HL-60 (cell line): Measurements from ENCODE around the gene SSR2.

ENCODE experiments used
- DNase-seq, 2 experiments: peaks; one replicate each; pipeline ENCODE4 v3.0.0-alpha.2; 2010 to 2020; ENCODE audit warnings: low read depth in 1 of 2, low spot score in 1 of 2
- H3K27ac ChIP-seq: fragments of 250-450 bp; sonication (Bioruptor Pico); replicated peaks from 2 replicates; pipeline ENCODE4 v1.5.1; 2020; ENCODE audit warnings: mild to moderate bottlenecking, moderate library complexity
- H3K27me3 ChIP-seq: fragments of 250-450 bp; sonication (Bioruptor Pico); 2 replicates; pipeline ENCODE4 v1.5.1; 2021; ENCODE audit warnings: mild to moderate bottlenecking, moderate library complexity; ENCODE audit not compliant: insufficient read depth, poor library complexity, severe bottlenecking
- H3K4me3 ChIP-seq: replicated peaks from 2 replicates; pipeline ENCODE4 v1.5.1; 2011; ENCODE audit warnings: mild to moderate bottlenecking, control low read depth, low read length; ENCODE audit not compliant: insufficient read depth
- GABPA ChIP-seq: IDR thresholded peaks from 2 replicates; pipeline ENCODE4 v1.6.1; 2012; ENCODE audit warnings: low read depth
- POLR2AphosphoS5 ChIP-seq: IDR thresholded peaks from 2 replicates; pipeline ENCODE4 v1.6.1; 2012; ENCODE audit warnings: low read depth
- SPI1 ChIP-seq: IDR thresholded peaks from 2 replicates; pipeline ENCODE4 v1.6.1; 2012; ENCODE audit warnings: low read depth, mild to moderate bottlenecking, borderline replicate concordance
- TF ChIP-seq, protein P1 (sequence below): IDR thresholded peaks from 2 replicates; pipeline ENCODE4 v1.6.1; 2012; ENCODE audit warnings: low read depth; ENCODE audit not compliant: insufficient replicate concordance
- TF ChIP-seq, protein P2 (sequence below): IDR thresholded peaks from one replicate; pipeline ENCODE4 v1.5.1; 2011; ENCODE audit warnings: low read length, control low read depth, inconsistent platforms; ENCODE audit not compliant: insufficient read depth

The SSR2 gene

DNA sequence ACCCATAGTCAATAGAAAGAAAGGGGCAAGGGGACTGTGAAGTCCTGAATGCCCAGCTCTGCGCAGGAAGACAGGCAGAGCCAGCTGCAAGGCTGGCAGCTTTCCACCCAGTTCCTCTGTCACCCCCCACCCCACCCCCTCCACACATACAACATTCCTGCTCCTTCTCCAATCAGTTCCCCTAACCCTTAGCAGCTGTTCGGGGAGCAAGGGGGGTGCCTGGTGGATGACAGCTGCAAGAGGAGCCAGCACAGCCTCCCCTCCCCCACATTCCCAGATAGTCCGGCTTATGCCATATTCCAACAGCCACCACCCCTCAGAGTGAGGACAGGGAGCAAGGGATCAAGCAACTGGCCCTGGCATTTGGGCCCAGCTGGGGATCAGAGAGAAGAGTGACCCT lies 52.1 kb downstream of the SSR2 start:
- no peak for DNase-seq
- Histone ChIP-seq H3K27me3 (no peaks in the 10 kb centered on the region), H3K27ac (peak overlapping the region; percentile 76), H3K4me3 (no peak overlapping the region)
- TF ChIP-seq GABPA (no peak), SPI1 (peak; percentile 14; the same call in 1 of the 2 replicates)

DNA sequence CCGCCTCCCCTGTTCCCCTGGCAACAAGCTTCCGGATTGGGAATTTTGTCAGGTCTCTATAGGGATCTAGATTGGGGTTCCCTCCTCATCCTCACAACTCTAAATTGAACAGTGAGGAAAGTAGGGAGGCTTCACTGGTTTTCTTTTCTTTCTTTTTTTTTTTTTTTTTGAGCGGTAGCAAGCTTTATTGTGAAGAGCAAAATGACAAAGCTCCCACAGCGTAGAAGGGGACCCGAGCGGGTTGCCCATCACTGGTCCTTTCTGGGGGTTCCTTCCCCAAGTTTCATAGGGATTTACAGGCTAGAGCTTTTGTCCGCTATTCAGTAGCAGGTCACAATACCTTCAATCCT lies 52.7 kb downstream of the SSR2 start:
- Histone ChIP-seq H3K4me3 (no peak overlapping the region), H3K27ac (peak overlapping the region; percentile 76), H3K27me3 (no peaks in the 10 kb centered on the region)
- TF ChIP-seq SPI1 (no peak), GABPA (no peak), POLR2AphosphoS5 (no peak)
- TF ChIP-seq, protein P1, sequence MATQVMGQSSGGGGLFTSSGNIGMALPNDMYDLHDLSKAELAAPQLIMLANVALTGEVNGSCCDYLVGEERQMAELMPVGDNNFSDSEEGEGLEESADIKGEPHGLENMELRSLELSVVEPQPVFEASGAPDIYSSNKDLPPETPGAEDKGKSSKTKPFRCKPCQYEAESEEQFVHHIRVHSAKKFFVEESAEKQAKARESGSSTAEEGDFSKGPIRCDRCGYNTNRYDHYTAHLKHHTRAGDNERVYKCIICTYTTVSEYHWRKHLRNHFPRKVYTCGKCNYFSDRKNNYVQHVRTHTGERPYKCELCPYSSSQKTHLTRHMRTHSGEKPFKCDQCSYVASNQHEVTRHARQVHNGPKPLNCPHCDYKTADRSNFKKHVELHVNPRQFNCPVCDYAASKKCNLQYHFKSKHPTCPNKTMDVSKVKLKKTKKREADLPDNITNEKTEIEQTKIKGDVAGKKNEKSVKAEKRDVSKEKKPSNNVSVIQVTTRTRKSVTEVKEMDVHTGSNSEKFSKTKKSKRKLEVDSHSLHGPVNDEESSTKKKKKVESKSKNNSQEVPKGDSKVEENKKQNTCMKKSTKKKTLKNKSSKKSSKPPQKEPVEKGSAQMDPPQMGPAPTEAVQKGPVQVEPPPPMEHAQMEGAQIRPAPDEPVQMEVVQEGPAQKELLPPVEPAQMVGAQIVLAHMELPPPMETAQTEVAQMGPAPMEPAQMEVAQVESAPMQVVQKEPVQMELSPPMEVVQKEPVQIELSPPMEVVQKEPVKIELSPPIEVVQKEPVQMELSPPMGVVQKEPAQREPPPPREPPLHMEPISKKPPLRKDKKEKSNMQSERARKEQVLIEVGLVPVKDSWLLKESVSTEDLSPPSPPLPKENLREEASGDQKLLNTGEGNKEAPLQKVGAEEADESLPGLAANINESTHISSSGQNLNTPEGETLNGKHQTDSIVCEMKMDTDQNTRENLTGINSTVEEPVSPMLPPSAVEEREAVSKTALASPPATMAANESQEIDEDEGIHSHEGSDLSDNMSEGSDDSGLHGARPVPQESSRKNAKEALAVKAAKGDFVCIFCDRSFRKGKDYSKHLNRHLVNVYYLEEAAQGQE: no peak
- TF ChIP-seq, protein P2, sequence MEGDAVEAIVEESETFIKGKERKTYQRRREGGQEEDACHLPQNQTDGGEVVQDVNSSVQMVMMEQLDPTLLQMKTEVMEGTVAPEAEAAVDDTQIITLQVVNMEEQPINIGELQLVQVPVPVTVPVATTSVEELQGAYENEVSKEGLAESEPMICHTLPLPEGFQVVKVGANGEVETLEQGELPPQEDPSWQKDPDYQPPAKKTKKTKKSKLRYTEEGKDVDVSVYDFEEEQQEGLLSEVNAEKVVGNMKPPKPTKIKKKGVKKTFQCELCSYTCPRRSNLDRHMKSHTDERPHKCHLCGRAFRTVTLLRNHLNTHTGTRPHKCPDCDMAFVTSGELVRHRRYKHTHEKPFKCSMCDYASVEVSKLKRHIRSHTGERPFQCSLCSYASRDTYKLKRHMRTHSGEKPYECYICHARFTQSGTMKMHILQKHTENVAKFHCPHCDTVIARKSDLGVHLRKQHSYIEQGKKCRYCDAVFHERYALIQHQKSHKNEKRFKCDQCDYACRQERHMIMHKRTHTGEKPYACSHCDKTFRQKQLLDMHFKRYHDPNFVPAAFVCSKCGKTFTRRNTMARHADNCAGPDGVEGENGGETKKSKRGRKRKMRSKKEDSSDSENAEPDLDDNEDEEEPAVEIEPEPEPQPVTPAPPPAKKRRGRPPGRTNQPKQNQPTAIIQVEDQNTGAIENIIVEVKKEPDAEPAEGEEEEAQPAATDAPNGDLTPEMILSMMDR: no peak
- no peak for DNase-seq

DNA sequence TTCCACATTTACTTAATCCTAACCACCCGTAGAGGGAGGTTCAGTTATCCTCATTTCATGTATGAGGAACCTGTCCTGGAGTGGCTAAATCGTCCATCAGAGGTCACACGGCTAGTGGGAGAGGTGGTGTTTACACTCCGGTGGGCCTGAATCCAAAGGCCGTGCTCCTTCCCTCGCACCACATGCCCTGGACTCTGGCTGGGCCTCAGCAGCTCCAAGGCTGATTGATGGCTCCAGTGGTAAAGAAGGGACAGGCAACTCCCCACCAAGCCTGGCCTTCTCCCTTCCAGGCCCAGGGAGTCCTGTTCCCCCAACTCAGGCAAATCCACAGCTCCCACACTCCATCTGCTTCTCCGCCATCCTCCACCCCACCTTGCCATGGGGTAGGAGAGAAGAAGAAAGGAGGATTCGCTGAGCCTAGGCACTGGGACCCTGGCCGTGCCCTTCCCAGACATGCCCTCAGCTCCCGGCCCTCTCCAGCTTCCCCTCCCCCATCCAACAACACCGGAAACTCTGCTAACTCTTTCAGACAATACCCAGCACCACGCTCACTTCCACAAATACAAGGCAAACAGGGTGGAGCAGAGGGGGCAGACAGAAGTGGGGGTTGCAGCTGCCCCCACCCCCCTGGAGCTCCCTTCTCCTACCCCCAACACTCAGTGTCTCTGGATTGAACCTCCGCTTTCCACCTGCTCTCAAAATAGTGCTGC lies 53.3 kb downstream of the SSR2 start:
- no peaks in the 10 kb centered on the region for H3K27me3 ChIP-seq
- H3K4me3 ChIP-seq: 0 out of 2 replicates have a peak overlapping the region, but pooled peaks have one; percentile 8
- peak; percentile 63; the same call in 1 of the 2 replicates for TF ChIP-seq SPI1
- TF ChIP-seq, protein P2: no peak
- TF ChIP-seq, protein P1: no peak
- TF ChIP-seq GABPA: 0 out of 2 replicates have a peak, but pooled peaks have one; percentile 12
- TF ChIP-seq POLR2AphosphoS5: peak; percentile 80
- DNase-seq: peak in 1 of 2 experiments; percentile 81
- H3K27ac ChIP-seq: peak overlapping the region; percentile 76

DNA sequence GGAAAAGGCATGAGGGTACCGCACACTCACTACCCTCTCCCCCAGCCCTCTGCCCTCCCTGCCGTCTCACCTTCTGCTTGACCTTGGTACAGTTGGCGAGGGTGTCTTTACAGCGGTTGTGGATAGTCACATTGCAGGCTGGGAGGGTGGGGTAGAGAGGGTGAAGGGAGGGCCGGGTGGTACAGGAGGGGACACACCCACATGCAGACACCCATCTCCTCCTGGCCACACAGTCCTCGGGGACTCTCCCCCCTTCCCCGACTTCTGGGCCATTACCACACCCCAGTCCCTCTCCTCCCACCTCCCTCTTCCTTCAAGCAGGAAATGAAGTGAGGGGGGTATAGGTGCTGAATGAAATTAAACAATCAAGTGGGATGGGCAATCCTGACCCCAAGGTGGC lies 54.0 kb downstream of the SSR2 start:
- TF ChIP-seq, protein P2: no peak
- TF ChIP-seq SPI1 (no peak), POLR2AphosphoS5 (no peak), GABPA (no peak)
- TF ChIP-seq, protein P1: no peak
- Histone ChIP-seq H3K27me3 (no peaks in the 10 kb centered on the region), H3K4me3 (no peak overlapping the region), H3K27ac (peak overlapping the region; percentile 76)
- DNase-seq: peak in 1 of 2 experiments; percentile 44
